GM10248 (cell line): Measurements from ENCODE around the gene VSIG10L.

Experiments
- CTCF ChIA-PET: fragments of 300-600 bp; sonication (Branson Sonifier 250); formaldehyde crosslinking; extraction: SDS; loops from one replicate; lab custom pipeline; 2021; ENCODE audit warnings: antibody characterized with exemption; lab: Yijun Ruan, JAX
- POLR2A ChIA-PET: fragments of 350-650 bp; sonication (Branson Sonifier 250); formaldehyde crosslinking; extraction: SDS; loops from one replicate; lab custom pipeline; 2020; ENCODE audit warnings: antibody characterized with exemption; lab: Yijun Ruan, JAX
- DNase-seq: peaks from one replicate; pipeline ENCODE4 v3.0.0; 2012; ENCODE audit errors: extremely low spot score
- TF ChIP-seq, protein P1 (sequence below): IDR thresholded peaks from 2 replicates; pipeline ENCODE4 v1.5.1; 2012; ENCODE audit warnings: mild to moderate bottlenecking, low read depth; ENCODE audit errors: extremely low read depth, missing control alignments, control extremely low read depth

VSIG10L gene

DNA sequence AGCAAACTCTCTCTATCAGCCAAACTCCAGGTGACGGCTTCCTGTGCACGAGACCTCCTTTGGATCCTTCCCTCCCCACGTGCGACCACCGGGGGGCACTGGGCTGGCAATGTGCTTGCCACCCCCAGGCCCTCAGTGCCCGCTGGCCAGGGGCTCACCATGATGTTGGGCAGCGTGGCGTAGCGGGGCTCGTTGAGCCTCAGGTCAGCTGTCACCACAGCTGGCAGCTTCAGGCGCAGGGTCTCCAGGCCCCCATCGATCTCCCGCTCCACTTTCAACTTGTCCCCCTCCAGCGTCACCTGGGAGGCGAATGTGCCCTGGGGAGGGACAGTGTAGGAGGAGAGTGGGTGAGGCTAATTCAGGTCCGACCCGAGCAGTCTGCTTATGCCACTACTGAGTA lies 4.8 kb upstream of the VSIG10L start:
- DNase-seq: no peak
- TF ChIP-seq, protein P1, sequence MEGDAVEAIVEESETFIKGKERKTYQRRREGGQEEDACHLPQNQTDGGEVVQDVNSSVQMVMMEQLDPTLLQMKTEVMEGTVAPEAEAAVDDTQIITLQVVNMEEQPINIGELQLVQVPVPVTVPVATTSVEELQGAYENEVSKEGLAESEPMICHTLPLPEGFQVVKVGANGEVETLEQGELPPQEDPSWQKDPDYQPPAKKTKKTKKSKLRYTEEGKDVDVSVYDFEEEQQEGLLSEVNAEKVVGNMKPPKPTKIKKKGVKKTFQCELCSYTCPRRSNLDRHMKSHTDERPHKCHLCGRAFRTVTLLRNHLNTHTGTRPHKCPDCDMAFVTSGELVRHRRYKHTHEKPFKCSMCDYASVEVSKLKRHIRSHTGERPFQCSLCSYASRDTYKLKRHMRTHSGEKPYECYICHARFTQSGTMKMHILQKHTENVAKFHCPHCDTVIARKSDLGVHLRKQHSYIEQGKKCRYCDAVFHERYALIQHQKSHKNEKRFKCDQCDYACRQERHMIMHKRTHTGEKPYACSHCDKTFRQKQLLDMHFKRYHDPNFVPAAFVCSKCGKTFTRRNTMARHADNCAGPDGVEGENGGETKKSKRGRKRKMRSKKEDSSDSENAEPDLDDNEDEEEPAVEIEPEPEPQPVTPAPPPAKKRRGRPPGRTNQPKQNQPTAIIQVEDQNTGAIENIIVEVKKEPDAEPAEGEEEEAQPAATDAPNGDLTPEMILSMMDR: no peak
- POLR2A ChIA-PET: no interaction called here
- CTCF ChIA-PET: no interaction called here

DNA sequence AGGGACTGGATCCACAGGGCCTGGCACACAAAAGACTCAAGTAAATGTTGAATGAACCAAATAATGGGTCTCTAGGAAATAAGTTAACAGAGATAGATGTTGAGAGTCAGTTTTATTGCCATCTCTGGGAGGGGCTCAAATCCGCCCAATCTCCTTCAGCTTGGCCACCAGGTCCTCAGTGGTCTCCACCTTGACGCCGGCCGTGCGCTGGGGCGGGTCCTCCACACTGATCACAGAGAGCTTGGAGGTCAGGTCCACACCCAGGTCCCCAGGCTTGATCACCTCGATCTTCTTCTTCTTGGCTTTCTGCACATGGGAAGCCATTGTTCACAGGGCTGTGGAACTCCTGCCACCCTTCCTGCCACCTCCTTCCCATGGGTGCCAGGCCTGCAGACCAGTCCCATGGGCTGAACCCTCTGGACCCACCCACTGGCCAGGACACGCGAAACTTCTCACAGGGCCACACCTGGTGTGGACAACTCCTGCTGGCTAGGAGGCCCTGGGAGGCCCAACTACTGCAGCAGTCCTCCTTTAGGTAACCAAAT lies 3.2 kb upstream of the VSIG10L start:
- TF ChIP-seq, protein P1: no peak

DNA sequence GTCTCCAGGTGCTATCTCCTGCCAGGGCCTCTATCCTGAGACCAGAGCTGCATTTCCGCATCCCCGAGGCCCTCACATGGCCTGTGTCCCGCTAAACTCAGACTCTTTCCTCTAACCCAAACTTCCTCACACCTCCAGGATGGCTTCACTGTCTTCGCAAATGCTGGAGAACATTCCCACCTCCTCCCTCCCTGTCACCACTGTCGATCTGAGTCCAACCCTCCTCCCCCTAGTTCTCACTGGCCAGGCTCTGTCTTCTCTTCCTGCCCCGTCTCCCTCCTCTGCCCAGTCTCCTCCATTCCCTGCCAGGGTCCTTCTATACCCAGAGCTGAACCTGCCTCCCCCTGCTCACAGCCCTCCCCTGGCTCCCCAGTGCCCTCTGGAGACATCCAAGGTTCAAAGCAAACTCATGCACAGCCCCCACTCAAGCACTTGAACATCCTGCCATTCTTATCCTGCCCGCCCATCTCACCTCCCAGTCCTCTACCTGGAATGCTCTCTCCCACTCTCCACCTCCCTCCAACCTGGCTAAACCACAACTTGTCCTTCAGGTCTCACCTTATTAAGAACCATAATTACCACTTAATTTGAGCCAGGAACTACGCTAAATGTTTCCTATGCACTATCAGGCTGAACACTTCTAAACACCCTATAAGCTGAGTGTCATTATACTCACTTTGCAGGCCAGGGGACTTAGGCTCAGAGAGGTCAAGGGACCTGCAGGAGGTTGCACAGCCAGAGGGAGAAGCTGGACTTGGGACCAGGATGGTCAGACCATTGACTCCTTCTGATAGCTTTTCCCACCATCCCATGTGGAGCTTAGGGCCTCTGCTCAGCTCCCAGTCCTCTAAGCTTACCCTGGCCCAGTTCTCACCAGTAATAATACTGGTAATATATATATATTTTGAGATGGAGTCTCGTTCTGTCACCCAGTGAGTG lies 961 bp upstream of the VSIG10L start:
- ChIA-PET CTCF (interaction anchor here (0.9 to 2.7 kb wide), 10 partner anchors 17 to 317 kb away, joined by 3 to 9 read pairs (median 4); no protein-coding TSS in a partner anchor), POLR2A (interaction anchor here (0.9 kb wide), 1 partner anchor 13 kb away, joined by 5 read pairs; no protein-coding TSS in a partner anchor)
- no peak for DNase-seq
- TF ChIP-seq, protein P1: no peak

More for the DNA sequence above, 3.2 kb upstream of the VSIG10L start:
- DNase-seq: no peak
- POLR2A ChIA-PET: no interaction called here
- CTCF ChIA-PET: no interaction called here

DNA sequence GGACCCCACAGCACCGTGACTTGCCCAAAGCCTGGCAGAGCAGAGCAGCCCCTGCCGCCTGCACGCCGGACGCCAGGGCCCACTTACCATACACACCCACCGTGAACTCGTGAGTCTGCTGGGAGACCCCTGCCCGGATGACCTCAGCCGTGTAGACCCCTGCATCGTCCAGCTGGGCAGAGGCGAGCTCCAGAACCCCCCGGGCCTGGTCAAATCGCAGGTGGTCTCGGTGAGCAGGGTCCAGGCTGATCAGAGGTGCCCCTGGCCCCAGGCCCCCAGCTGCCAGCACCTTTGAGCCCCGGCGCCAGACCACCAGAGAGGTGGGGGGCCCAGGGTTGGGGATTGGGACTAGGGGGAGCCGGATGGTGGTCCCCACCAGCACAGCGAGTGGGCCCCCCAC lies 873 bp downstream of the VSIG10L start:
- no peak for DNase-seq
- ChIA-PET POLR2A (no interaction called here), CTCF (interaction anchor here (0.7 to 2.8 kb wide), 10 partner anchors 9 to 320 kb away, joined by 3 to 11 read pairs (median 4); partner anchors contain the start of gene ETFB)
- TF ChIP-seq, protein P1: no peak

DNA sequence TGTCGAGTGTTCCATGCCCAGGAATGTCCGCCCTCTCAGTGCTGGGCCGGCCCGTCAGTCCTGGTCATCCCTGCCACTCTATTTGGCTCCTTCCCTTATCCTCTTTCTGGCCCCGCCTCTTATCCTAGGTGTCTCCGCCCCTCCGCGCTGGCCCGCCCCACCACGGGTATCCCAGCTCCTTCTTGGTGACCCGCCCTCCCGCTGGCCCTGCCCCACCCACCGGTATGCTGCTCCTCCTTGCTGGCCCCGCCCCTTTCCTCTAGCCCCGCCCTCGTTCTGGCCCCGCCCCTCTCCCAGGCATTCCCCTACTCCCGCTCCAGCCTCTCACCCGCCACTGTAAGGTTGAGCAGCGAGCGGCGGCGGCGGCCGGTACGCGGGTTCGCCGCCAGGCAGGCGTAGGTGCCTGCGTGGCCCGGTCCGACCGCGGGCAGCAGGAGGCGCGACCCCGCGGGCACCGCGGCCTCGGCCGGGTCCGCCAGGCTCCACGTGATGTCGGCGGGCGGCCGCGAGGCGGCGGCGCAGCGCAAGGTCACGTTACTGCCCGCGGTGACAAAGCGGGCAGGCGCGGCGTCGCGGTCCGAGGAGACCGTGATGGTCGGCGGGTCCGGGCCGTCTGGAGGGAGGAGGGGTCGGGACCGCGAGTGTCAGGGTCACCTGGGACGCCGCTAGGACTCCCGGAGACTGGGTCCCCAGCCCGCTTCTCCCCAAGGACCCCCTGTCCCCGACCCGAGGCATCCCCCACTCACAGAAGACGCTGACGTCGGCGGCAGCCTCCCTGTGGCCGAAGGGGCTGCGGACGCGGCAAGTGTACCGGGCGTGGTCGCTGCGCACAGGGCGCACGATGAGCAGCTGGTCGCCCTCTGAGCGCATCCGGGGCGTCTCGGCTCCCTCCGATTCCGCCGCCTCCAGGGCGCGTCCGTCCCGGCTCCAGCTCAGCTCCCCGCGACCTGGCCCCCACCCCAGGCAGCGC lies 2.0 kb downstream of the VSIG10L start:
- TF ChIP-seq, protein P1: peak; percentile 46
- ChIA-PET POLR2A (interaction anchor here (0.6 to 0.7 kb wide), 3 partner anchors 28 to 78 kb away, joined by 5 to 10 read pairs (median 7); partner anchors contain the start of gene SIGLEC10), CTCF (interaction anchor here (0.6 to 2.8 kb wide), 26 partner anchors 9 to 321 kb away, joined by 3 to 11 read pairs (median 4); partner anchors contain the start of genes ETFB and SIGLEC10)
- peak; percentile 100 for DNase-seq

DNA sequence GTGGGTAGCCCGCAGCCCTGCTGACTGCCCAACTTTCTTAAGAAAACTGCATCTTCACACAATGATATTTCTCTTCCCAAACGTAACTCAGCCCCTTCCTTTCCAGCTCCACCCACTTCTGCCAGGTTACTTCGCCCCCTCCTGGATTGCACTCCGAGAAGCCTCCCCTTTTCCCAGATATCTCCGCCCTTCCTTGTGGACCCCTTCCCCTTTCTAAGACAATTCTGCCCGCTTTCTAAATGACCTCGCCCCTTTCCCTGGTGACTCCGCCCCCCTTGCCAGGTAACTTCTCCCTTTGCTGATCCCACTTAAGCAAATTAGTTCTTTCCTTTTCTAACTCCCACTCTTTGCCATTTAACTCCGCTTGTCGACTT lies 2.6 kb downstream of the VSIG10L start:
- DNase-seq: no peak
- ChIA-PET CTCF (interaction anchor here (0.7 to 2.0 kb wide), 19 partner anchors 8 to 322 kb away, joined by 3 to 10 read pairs (median 5); partner anchors contain the start of genes ETFB and SIGLEC10), POLR2A (interaction anchor here (0.6 to 0.7 kb wide), 3 partner anchors 28 to 79 kb away, joined by 5 to 10 read pairs (median 7); partner anchors contain the start of gene SIGLEC10)
- TF ChIP-seq, protein P1: no peak
